ENCODE results near the gene WDR86.
A peak's percentile ranks its signal among the peaks of the same experiment; 100 is the strongest.

DNA sequence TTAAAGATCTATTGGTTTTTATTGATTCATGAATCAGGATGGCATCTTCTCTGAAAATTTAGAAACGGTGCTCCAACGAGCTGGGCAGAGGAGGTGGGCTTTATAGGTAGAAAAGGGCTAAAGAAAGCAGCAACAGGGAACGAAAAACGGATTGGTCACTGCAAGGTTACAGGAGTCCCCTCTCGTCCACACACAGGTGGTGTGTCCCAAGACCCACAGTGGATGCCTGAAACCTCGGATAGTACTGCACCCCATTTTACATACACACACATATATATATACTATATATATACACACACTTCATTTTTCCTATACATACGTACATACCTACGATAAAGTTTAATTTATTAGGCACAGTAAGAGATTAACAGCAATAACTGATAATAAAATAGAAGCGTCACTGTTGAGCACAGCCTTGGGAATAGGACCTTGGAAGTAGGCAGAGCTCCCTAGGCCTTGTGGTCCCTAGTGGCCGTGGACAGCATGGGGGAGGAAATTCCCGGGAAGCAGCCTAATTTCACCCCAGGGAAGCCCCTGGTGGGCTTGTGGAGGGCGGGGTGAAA, 69.0 kb downstream of the WDR86 start:
- TF ChIP-seq CTCF (IDR thresholded peaks at IDR 0.05), result peak in 1 of 5 experiments; percentile 3
- no peak for TF ChIP-seq POLR2A (IDR thresholded peaks at IDR 0.05)
- no peak for TF ChIP-seq EP300 (IDR thresholded peaks at IDR 0.05)
